ENCODE results near the gene CPM. TPM values are rescaled to one million over a fixed set of nuclear protein-coding genes. Genes with fewer than 3 reads are reported as not detected.
A peak's percentile ranks its signal among the peaks of the same experiment; 100 is the strongest.
"Not testable (repeated sequence)": the region's sequence is repeated elsewhere in the genome, so short reads cannot be mapped to it uniquely, and the experiment has no call there.

Gene CPM
- polyA plus RNA-seq, 3 donors = 8.4 to 32.4 (median 26.2) TPM

- Histone ChIP-seq H4K20me1 (ENCODE audit: insufficient read depth, low read length) (peaks cover 61% of the 10 kb centered on the region), H3K4me3 (replicated peaks in 1 of 3; ENCODE audit: low read depth in 2 of 3, low read length in 3 of 3) (no peak overlapping the region), H3K9ac (ENCODE audit: insufficient read depth, low read length, poor library complexity, severe bottlenecking) (no peak overlapping the region), H3K4me1 (ENCODE audit: control insufficient read depth in 1 of 2, insufficient read depth in 2 of 2, low read length in 2 of 2) (no peaks in the 10 kb centered on the region), H3K4me2 (replicated peaks; ENCODE audit: extremely low read depth, low read length, poor library complexity, severe bottlenecking) (no peak overlapping the region), H3K36me3 (replicated peaks in 1 of 2; ENCODE audit: control insufficient read depth in 1 of 2, insufficient read depth in 2 of 2, low read length in 2 of 2) (peaks cover 60 to 88% of the 10 kb centered on the region in 2 donors), H3K9me3 (replicated peaks in 1 of 2; ENCODE audit: control insufficient read depth in 1 of 2, insufficient read depth in 1 of 2, low read length in 2 of 2) (no peaks in the 10 kb centered on the region), H2AFZ (ENCODE audit: insufficient read depth, low read depth, low read length, poor library complexity, severe bottlenecking) (no peak overlapping the region), H3K79me2 (ENCODE audit: insufficient read depth, low read length) (peaks cover 4% of the 10 kb centered on the region), H3K27ac (ENCODE audit: low read depth in 1 of 2, low read length in 2 of 2) (no peak overlapping the region), H3K27me3 (ENCODE audit: control insufficient read depth in 2 of 2, insufficient read depth in 2 of 2, low read length in 2 of 2) (no peaks in the 10 kb centered on the region)
- DNase-seq = no peak
- Mint-ChIP-seq H3K36me3 (peaks cover 50 to 70% of the 10 kb centered on the region in 2 donors), H3K27ac (no peak overlapping the region), H3K27me3 (ENCODE audit: low read depth in 3 of 3) (peaks cover 0 to 1% (median 0%) of the 10 kb centered on the region in 3 donors), H3K4me1 (no peaks in the 10 kb centered on the region), H3K4me3 (no peak overlapping the region), H3K9me3 (no peaks in the 10 kb centered on the region)
- intact Hi-C loops (cut with micrococcal nuclease) = no loop called here
- no peak for TF ChIP-seq CTCF (IDR thresholded peaks at IDR 0.05)
- WGBS (ENCODE audit: insufficient coverage) = no CpG with 5 or more reads among the region's 2 CpGs
Observed at GRCh38 chr12:68841717-68842116, 91.3 kb downstream of the CPM start.

GRCh38 chr12:68841175-68841574 lies 91.8 kb downstream of the CPM start:
- H3K4me2 ChIP-seq (replicated peaks; ENCODE audit: extremely low read depth, low read length, poor library complexity, severe bottlenecking); H3K27me3 Mint-ChIP-seq (ENCODE audit: low read depth in 3 of 3); H2AFZ ChIP-seq (ENCODE audit: insufficient read depth, low read depth, low read length, poor library complexity, severe bottlenecking); H3K27ac ChIP-seq (ENCODE audit: low read depth in 1 of 2, low read length in 2 of 2); intact Hi-C loops (cut with micrococcal nuclease); H3K9me3 Mint-ChIP-seq; H3K9ac ChIP-seq (ENCODE audit: insufficient read depth, low read length, poor library complexity, severe bottlenecking); H3K27me3 ChIP-seq (ENCODE audit: control insufficient read depth in 2 of 2, insufficient read depth in 2 of 2, low read length in 2 of 2); H3K4me3 ChIP-seq (replicated peaks in 1 of 3; ENCODE audit: low read depth in 2 of 3, low read length in 3 of 3); H3K4me1 ChIP-seq (ENCODE audit: control insufficient read depth in 1 of 2, insufficient read depth in 2 of 2, low read length in 2 of 2); H3K4me3 Mint-ChIP-seq; DNase-seq; H3K9me3 ChIP-seq (replicated peaks in 1 of 2; ENCODE audit: control insufficient read depth in 1 of 2, insufficient read depth in 1 of 2, low read length in 2 of 2); H3K4me1 Mint-ChIP-seq; H3K79me2 ChIP-seq (ENCODE audit: insufficient read depth, low read length): not testable (repeated sequence)
- peak overlapping the region in 1 of 7 donors; percentile 50 for H3K27ac Mint-ChIP-seq
- Histone ChIP-seq H3K36me3 (replicated peaks in 1 of 2; ENCODE audit: control insufficient read depth in 1 of 2, insufficient read depth in 2 of 2, low read length in 2 of 2) (peaks cover 65 to 93% of the 10 kb centered on the region in 2 donors), H4K20me1 (ENCODE audit: insufficient read depth, low read length) (peaks cover 67% of the 10 kb centered on the region)
- peaks cover 54 to 75% of the 10 kb centered on the region in 2 donors for H3K36me3 Mint-ChIP-seq
- WGBS (ENCODE audit: insufficient coverage) = 100% methylated on average over 2 of the region's 5 CpGs
